ENCODE results near the gene PHF8. TPM values are rescaled to one million over a fixed set of nuclear protein-coding genes. Genes with fewer than 3 reads are reported as not detected.

Gene PHF8
- total and polyA plus RNA-seq, 4 donors, result 12.3 to 59.7 (median 16.1) TPM

GRCh38 chrX:54093571-54093970 lies 49.3 kb upstream of the PHF8 start:
- TF ChIP-seq EGR1 (IDR thresholded peaks at IDR 0.05; ENCODE audit: low read depth in 2 of 2), result no peak
- no peak for TF ChIP-seq TAF1 (conservative IDR thresholded peaks at IDR 0.05)
- no peak for TF ChIP-seq NR2F2 (IDR thresholded peaks at IDR 0.05)
- TF ChIP-seq YY1 (IDR thresholded peaks at IDR 0.05), result no peak
- no peak for TF ChIP-seq HNF4A (conservative IDR thresholded peaks at IDR 0.05)
- TF ChIP-seq ATF3 (IDR thresholded peaks at IDR 0.05), result no peak
- no peak for TF ChIP-seq SP1 (IDR thresholded peaks at IDR 0.05)
- no peak for TF ChIP-seq FOXA2 (IDR thresholded peaks at IDR 0.05)
- TF ChIP-seq FOXA1 (IDR thresholded peaks at IDR 0.05), result no peak
- TF ChIP-seq, protein P1, sequence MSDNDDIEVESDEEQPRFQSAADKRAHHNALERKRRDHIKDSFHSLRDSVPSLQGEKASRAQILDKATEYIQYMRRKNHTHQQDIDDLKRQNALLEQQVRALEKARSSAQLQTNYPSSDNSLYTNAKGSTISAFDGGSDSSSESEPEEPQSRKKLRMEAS (IDR thresholded peaks at IDR 0.05), result no peak
- no peak for TF ChIP-seq RXRA (IDR thresholded peaks at IDR 0.05)
- TF ChIP-seq GABPA (IDR thresholded peaks at IDR 0.05 in 1 of 2, conservative IDR thresholded peaks at IDR 0.05 in 1 of 2), result no peak
- TF ChIP-seq JUND (IDR thresholded peaks at IDR 0.05), result no peak
- TF ChIP-seq HNF4G (IDR thresholded peaks at IDR 0.05), result no peak
- TF ChIP-seq REST (IDR thresholded peaks at IDR 0.05), result no peak
- TF ChIP-seq ZBTB33 (IDR thresholded peaks at IDR 0.05), result no peak
- no peak for TF ChIP-seq CTCF (IDR thresholded peaks at IDR 0.05; ENCODE audit: low read depth, low read length, missing input control)
- no peak for TF ChIP-seq RAD21 (IDR thresholded peaks at IDR 0.05)
- Histone ChIP-seq H3K27me3 (ENCODE audit: control insufficient read depth in 4 of 4, insufficient read depth in 4 of 4, low read length in 3 of 4) (no peaks in the 10 kb centered on the region), H3K36me3 (ENCODE audit: control insufficient read depth in 4 of 4, insufficient read depth in 3 of 4, low read depth in 1 of 4, low read length in 3 of 4) (peaks cover 0 to 4% (median 1%) of the 10 kb centered on the region in 4 donors), H3K9me3 (ENCODE audit: control insufficient read depth in 4 of 4, low read length in 3 of 4) (no peaks in the 10 kb centered on the region), H3K27ac (ENCODE audit: low read depth in 1 of 2, low read length in 2 of 2) (no peak overlapping the region), H3K4me1 (ENCODE audit: control insufficient read depth in 4 of 4, insufficient read depth in 4 of 4, low read length in 3 of 4) (peaks cover 0 to 2% (median 0%) of the 10 kb centered on the region in 4 donors), H3K9ac (ENCODE audit: low read depth in 1 of 2, low read length in 2 of 2) (no peak overlapping the region), H3K4me3 (ENCODE audit: low read depth in 1 of 3, low read length in 3 of 3) (no peak overlapping the region)
- no peak for DNase-seq (ENCODE audit: low spot score)
- 85% methylated on average over 2 of the region's 2 CpGs for WGBS

Data from liver (tissue), 9 donors.